HG02884 (cell line): ENCODE data around the gene ADGRE1.

Experiments
- ATAC-seq: cut with Tn5 transposase; IDR thresholded peaks from one replicate; pipeline ENCODE4 v1.9.1; 2021; ENCODE audit warnings: mild to moderate bottlenecking, moderate library complexity; ENCODE audit not compliant: unreplicated experiment

Gene ADGRE1

GRCh38 chr19:6873708-6874431 is 13.5 kb upstream of the ADGRE1 start:
- no peak for ATAC-seq

GRCh38 chr19:6875218-6875617 is 12.2 kb upstream of the ADGRE1 start:
- no peak for ATAC-seq

- no peak for ATAC-seq
Measured at GRCh38 chr19:6876748-6877147, 10.6 kb upstream of the ADGRE1 start.

GRCh38 chr19:6877766-6878165 is 9.6 kb upstream of the ADGRE1 start:
- ATAC-seq, result no peak

- no peak for ATAC-seq
Measured at GRCh38 chr19:6886277-6886897, 992 bp upstream of the ADGRE1 start.

- ATAC-seq, result no peak
Measured at GRCh38 chr19:6888967-6889366, 1.6 kb downstream of the ADGRE1 start.

- no peak for ATAC-seq
Measured at GRCh38 chr19:6890401-6890913, 3.1 kb downstream of the ADGRE1 start.

- no peak for ATAC-seq
Measured at GRCh38 chr19:6890938-6891337, 3.6 kb downstream of the ADGRE1 start.

GRCh38 chr19:6891761-6892385 is 4.5 kb downstream of the ADGRE1 start:
- no peak for ATAC-seq

GRCh38 chr19:6894313-6894712 is 6.9 kb downstream of the ADGRE1 start:
- ATAC-seq, result no peak

GRCh38 chr19:6903446-6903845 is 16.1 kb downstream of the ADGRE1 start:
- no peak for ATAC-seq

GRCh38 chr19:6906559-6907060 is 19.2 kb downstream of the ADGRE1 start:
- ATAC-seq, result no peak

- no peak for ATAC-seq
Measured at GRCh38 chr19:6911523-6911922, 24.1 kb downstream of the ADGRE1 start.

GRCh38 chr19:6914321-6914720 is 26.9 kb downstream of the ADGRE1 start:
- ATAC-seq, result no peak

- no peak for ATAC-seq
Measured at GRCh38 chr19:6916952-6917351, 29.6 kb downstream of the ADGRE1 start.

- no peak for ATAC-seq
Measured at GRCh38 chr19:6925386-6925785, 38.0 kb downstream of the ADGRE1 start.

- no peak for ATAC-seq
Measured at GRCh38 chr19:6925801-6926751, 38.7 kb downstream of the ADGRE1 start.

GRCh38 chr19:6930190-6930589 is 42.8 kb downstream of the ADGRE1 start:
- no peak for ATAC-seq

GRCh38 chr19:6935069-6935468 is 47.7 kb downstream of the ADGRE1 start:
- ATAC-seq, result no peak

GRCh38 chr19:6935618-6936017 is 48.2 kb downstream of the ADGRE1 start:
- no peak for ATAC-seq

GRCh38 chr19:6945733-6946132 is 58.4 kb downstream of the ADGRE1 start:
- no peak for ATAC-seq
